Fibroblast of pulmonary artery (primary cell): ENCODE results near the gene GAPT.

Source experiments
- DNase-seq: peaks from one replicate; pipeline ENCODE4 v3.0.0-alpha.2; 2010; ENCODE audit warnings: low read depth
- H3K4me3 ChIP-seq: replicated peaks from 2 replicates; pipeline ENCODE4 v1.5.1; 2011; ENCODE audit warnings: low read depth, mild to moderate bottlenecking, control low read depth, low read length, moderate library complexity
- CTCF ChIP-seq: IDR thresholded peaks from 2 replicates; pipeline ENCODE4 v1.5.1; 2011; ENCODE audit warnings: mild to moderate bottlenecking, control low read depth, low read length, inconsistent platforms; ENCODE audit errors: missing control alignments

The GAPT gene

GRCh38 chr5:58499941-58500340 lies 8.7 kb downstream of the GAPT start:
- H3K4me3 ChIP-seq = no peak overlapping the region
- DNase-seq = no peak
- TF ChIP-seq CTCF = no peak

- TF ChIP-seq CTCF = no peak
- DNase-seq = no peak
- H3K4me3 ChIP-seq = no peak overlapping the region
These were observed 10.7 kb downstream of the GAPT start for GRCh38 chr5:58501778-58502417.

DNA sequence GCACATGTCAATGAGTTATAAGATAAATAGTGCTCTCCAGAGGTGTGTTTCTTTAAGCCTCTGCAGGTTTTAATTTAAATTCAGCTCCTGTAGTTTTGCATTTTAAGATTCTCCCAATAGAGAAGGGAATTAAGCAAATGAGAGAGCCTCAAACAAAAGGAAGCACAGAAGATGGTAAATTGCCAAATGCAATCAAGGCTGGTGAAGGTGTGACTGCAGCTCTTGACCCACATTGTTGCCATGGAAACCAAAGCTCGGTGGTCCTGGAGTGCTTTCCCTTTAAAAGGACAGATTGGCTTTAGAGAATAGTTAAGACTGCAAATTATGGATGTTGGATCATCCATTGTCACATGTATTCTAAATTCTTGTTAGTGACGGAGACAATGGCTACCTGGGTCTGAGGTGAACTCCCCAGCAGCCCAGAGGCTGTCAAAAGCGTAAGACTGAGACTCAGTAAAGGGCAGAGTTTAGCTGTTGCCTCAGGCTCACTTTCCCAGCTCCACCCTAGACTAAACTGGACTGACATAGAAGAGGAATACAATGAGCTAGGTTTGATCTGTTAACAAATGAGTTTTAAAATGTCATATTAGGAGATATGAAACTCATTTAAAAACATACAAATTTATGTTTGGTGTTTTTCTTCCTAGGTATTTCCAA lies 12.3 kb downstream of the GAPT start:
- no peak for DNase-seq
- no peak overlapping the region for H3K4me3 ChIP-seq
- TF ChIP-seq CTCF = no peak

DNA sequence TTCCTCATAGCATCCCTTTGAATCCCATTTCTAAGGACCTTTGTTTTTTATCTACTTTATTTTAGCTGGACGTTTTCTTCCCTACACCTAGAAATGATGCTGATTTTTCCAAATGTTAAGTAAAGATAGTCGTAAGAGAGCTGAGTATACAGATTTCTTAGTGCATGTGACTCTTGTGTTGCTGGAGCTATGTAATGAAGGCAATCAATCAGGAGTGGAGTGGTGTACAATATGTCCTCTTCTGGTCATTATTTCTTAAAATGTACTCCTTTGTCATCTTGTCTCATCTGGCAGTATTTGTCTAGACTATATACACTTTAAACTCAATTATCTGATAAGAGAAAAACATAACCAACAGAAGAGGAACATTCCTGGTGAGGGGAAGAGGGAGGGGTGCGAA lies 13.5 kb downstream of the GAPT start:
- no peak for DNase-seq
- TF ChIP-seq CTCF = no peak
- H3K4me3 ChIP-seq = no peak overlapping the region

DNA sequence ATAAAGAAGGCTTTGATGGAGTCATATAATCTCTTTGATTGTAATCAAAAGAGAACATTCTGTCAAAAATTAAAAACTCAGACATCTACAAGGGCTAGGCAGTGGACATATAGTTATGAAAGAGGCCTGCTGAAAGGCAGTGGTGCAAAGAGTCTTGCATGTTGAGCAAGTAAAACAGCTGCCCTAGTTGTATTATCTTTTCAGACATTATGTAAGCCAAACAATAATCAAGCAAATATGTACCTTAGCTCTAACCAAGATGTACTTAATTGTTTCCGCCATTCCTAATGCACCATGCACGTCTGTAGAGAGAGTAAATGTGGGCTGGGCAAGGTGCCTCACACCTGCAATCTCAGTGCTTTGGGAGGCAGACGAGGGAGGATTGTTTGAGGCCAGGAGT lies 14.3 kb downstream of the GAPT start:
- TF ChIP-seq CTCF = no peak
- no peak overlapping the region for H3K4me3 ChIP-seq
- DNase-seq = no peak

DNA sequence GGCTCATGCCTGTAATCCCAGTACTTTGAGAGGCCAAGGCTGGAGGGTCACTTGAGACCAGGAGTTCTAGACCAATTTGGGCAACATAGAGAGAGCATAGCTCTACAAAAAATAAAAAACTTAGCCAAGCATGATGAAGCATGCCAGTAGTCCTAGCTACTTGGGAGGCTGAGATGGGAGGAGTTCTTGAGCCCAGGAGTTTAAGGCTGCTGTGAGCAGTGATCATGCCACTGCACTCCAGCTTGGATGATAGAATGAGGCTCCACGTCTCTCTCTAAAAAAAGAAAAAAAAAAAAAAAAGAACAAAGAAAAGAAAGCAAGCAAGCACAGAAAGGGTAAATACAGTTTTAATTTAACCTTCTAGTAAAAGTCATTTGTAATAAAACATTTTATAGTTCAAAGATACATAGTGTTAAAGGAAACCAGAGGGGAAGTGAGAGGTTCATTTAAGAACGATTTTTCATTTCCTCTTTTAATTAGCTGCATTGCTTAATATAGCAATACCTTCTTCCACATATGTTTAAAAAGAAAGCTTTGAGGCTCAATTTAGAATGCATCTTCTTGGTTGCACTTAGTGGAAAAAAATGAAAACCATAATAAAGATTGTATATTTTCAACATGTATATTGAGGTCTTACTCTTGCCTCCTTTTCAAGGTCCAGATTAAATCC lies 14.9 kb downstream of the GAPT start:
- H3K4me3 ChIP-seq = no peak overlapping the region
- TF ChIP-seq CTCF = no peak
- DNase-seq = no peak
